ENCODE data around the gene TBC1D14.

GRCh38 chr4:7040765-7041164, 131.1 kb downstream of the TBC1D14 start:
- TF ChIP-seq, protein P1, sequence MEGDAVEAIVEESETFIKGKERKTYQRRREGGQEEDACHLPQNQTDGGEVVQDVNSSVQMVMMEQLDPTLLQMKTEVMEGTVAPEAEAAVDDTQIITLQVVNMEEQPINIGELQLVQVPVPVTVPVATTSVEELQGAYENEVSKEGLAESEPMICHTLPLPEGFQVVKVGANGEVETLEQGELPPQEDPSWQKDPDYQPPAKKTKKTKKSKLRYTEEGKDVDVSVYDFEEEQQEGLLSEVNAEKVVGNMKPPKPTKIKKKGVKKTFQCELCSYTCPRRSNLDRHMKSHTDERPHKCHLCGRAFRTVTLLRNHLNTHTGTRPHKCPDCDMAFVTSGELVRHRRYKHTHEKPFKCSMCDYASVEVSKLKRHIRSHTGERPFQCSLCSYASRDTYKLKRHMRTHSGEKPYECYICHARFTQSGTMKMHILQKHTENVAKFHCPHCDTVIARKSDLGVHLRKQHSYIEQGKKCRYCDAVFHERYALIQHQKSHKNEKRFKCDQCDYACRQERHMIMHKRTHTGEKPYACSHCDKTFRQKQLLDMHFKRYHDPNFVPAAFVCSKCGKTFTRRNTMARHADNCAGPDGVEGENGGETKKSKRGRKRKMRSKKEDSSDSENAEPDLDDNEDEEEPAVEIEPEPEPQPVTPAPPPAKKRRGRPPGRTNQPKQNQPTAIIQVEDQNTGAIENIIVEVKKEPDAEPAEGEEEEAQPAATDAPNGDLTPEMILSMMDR (conservative IDR thresholded peaks at IDR 0.05) = no peak
- no peak for TF ChIP-seq ZFX (IDR thresholded peaks at IDR 0.05)
